Femur (tissue), 1 donor: ENCODE measurements around the gene GPR75.
"Not testable (repeated sequence)": the region's sequence is repeated elsewhere in the genome, so short reads cannot be mapped to it uniquely, and the experiment has no call there.

Experiments
- DNase-seq: peaks from one replicate; pipeline ENCODE4 v3.0.0-alpha.2; 2017

Gene GPR75

GRCh38 chr2:53851052-53851757 lies 8.6 kb downstream of the GPR75 start:
- not testable (repeated sequence) for DNase-seq

DNA sequence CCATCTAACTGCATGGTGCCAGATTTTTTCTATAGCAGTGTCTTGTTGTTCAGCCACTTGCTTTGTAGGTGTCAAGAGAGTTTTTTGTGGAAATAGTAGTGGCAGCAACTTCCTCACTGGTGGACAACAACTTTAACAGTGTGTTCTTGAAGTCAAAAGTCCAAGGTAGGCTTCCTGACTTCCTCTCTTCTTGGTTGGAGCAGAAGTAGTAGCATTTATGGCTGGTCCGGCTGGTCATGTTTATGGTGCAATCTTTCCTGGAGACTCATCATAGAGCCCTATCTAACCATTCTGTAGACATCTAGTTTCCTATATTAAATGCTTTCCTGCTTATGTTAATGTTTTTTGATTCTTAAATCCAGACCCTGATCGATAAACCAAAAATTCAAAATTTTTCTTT lies 11.7 kb downstream of the GPR75 start:
- DNase-seq: no peak

DNA sequence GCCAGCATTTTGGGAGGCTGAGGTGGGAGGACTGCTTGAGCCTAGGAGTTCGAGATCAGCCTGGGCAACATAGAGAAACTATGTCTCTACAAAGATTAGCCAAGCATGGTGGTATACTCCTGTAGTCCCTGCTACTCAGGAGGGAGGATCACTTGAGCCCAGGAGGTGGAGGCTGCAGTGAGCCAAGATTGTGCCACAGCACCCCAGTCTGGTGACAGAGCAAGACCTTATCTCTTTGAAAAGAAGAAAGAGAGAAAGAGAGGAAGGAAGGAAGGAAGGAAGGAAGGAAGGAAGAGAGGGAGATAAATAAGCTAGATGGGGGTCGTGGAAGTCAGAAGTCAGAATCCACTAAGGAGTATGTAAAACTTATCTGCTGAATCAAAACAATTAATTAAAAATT lies 16.2 kb downstream of the GPR75 start:
- no peak for DNase-seq

DNA sequence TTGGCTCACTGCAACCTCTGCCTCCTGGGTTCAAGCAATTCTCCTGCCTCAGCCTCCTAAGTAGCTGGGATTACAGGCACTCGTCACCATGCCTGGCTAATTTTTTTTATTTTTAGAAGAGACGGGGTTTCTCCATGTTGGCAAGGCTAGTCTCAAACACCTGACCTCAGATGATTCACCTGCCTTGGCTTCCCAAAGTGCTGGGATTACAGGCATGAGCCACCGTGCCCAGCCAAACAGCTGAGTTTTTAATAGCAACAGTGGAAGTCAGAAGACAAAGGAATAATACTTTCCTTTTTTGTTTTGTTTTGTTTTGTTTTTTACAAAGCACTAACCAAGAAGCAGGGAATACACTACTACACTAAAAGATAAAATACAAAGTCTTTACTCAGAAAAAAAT lies 16.9 kb downstream of the GPR75 start:
- DNase-seq: no peak

GRCh38 chr2:53841651-53842050 lies 18.1 kb downstream of the GPR75 start:
- DNase-seq: not testable (repeated sequence)

DNA sequence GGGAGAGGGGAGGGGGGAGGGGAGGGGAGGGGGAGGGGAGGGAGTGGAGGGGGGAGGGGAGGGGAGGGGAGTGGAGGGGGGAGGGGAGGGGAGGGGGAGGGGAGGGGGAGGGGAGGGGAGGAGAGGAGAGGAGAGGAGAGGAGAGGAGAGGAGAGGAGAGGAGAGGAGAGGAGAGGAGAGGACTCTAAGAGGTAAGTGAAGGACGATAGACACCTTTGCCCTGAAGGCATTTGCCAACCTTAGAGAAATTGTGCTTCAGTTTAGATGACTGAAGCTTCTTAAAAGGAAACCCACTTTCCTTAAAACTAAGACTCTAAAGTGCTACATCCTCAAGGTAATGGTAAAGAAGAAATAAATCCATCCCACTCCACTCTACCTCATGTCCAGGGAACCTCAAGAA lies 19.2 kb downstream of the GPR75 start:
- DNase-seq: no peak

DNA sequence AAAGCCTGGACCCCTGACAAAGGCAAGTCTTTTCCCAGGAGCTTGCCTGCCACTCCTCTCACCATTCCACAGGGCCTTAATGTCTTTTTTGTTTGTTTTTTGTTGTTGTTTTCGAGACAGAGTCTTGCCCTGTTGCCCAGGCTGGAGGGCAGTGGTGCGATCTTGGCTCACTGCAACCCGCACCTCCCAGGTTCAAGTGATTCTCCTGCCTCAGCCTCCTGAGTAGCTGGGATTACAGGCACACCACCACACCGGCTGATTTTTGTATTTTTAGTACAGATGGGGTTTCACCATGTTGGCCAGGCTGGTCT lies 29.8 kb downstream of the GPR75 start:
- DNase-seq: not testable (repeated sequence)

- no peak for DNase-seq
Measured at GRCh38 chr2:53829273-53829979, 30.3 kb downstream of the GPR75 start.

DNA sequence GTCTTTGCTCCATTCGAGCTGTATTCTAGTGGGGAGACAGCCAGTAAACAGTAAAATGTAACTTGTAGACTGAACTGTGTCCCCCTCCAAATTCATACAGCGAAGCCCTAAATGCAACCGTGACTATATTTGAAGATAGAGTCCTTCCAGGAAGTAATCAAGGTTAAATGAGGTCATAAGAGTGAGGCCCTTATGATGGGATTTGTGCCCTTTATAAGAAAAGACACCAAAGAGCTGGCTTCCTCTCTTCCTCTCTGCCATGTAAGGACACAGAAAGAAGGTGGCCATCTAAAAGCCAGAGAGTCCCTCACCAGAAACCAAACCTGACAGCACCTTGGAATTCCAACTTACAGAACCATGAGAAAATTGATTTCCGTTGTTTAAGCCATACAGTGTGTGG lies 31.4 kb downstream of the GPR75 start:
- DNase-seq: no peak

DNA sequence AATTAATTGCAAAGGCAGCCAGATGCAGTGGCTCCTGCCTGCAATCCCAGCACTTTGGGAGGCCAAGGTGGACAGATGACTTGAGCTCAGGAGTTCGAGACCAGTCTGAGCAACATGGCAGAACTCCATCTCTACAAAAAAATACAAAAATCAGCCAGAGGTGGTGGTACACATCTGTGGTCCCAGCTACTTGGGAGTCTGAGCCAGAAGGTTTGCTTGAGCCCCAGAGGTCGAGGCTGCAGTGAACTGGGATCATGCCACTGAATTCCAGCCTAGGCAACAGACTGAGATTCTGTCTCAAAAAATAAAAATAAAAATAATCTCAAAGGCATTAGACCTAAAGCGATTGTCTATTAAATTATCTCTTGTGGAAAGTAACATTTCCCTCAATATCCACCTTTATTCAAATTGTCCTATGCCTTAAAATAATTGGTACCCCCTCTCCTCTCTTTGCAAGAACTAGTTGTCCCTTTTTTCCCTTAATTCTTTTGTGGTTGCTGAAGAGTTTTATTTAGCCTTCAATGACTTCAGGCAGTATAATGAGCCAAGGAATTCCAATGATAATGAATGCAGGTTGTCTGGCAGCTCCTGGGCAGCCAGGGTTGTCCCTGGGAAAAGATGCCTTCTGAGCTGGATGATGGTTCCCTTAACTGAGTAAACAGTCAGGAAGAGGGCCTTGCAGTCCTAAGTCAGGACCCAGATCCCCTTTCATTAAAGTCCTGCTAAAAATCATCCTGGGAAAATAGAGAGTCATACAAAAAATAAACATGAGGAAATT lies 32.2 kb downstream of the GPR75 start:
- DNase-seq: no peak

DNA sequence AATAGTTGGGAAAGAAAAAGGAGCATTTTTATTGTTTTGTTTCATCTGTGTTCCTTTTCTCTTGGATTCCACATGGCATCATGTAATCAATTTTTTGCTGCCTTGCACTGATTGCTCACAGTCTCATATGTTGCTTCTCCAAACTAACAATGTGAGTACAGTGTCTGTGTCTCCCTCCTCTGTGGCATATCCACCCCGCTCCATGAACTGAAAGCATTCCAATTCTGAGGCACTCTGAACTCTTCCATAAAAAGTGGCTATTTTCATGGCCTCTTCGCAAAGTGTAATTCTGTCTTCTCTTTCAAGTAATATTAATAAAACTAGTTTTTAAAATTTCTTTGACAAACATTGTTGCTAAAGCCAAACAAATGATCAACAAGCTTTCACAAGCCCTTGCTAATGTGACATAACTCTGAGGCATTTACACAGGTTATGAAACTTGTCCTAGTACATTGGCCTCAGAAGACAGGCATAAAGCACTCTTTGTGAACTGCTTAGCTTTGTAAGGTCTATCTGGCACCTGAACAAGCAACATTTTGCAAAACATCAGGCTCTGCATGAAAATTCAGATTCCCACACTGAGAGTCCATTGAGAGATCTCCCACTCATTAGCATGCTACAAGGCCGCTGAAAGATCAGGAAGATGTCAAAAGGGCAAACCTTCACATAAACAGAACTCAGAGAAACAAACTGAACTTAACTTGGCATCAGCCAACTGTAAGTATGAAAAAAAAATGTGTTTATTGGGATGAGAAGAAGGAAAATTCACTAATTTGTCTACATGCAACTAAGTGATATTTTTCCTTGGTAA lies 33.0 kb downstream of the GPR75 start:
- DNase-seq: no peak

DNA sequence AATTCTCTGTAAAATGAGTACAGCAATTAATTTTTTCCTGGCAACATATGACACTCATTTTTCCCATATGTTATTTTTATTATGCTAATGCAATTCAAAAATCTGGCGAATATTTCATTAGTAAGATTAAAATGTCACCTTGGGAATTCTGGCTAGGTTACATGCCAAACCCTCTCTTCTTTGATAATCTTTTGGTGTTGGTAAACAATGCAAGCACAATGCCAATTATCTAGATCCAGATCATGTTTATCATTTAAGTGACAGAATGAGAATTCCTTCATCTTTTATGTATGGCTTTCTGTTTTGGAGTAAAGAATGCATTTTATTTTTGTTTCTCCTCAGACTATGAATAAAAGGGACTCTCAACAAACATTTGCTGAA lies 33.7 kb downstream of the GPR75 start:
- DNase-seq: no peak

GRCh38 chr2:53823639-53824038 lies 36.1 kb downstream of the GPR75 start:
- DNase-seq: not testable (repeated sequence)

DNA sequence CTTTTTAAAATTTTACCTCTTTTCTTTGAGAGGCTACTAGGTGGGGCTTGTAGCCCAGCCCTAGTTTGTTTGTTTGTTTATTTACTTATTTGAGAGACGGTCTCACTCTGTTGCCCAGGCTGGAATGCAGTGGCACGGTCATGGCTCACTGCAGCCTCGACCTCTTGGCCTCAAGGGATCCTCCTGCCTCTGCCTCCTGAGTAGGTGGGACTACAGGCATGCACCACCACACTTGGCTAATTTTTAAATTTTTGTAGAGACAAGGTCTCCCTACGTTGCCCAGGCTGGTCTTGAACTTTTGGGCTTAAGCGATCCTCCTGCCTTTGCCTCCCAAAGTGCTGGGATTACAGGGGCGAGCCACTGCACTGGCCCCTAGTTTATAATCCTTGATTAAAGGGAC lies 38.0 kb downstream of the GPR75 start:
- no peak for DNase-seq

DNA sequence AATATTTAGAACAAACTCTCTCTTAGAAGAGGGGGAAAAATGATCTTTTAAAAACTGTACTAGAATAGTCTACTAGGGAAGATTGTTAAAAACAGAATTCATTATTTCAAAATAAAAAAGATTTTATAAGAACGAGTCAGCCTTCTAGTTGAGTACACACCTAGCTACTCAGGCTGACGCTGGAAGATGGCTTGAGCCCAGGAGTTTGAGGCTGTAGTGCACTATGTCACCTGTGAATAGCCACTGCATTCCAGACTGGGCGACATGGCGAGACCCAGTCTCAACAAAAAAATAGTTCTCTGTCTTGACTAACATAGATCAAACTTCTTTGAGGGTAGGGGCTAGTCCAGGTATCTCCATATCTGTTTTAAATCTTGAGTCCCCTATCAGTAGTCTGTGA lies 39.1 kb downstream of the GPR75 start:
- DNase-seq: no peak

- no peak for DNase-seq
Measured at GRCh38 chr2:53820048-53820447, 39.7 kb downstream of the GPR75 start.

DNA sequence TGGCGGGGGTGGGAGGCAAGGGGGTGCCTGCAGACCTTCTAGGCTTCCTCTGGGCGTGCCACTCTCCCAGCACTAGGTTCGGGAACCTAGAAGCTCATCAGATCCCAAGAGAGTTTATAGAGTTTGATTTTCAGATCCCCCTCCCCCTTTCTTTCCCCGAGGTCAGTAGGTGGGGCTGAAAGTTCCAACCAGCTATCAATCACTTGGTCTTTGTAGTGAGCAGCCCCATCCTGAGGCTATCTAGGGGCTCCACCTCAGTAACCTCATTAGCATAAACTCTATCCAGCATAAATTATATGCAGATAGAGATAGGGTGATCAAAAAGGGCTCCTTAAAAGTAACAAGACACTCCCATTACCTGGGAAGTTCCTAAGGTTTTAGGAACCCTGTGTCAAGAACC lies 40.1 kb downstream of the GPR75 start:
- no peak for DNase-seq

- DNase-seq: no peak
Measured at GRCh38 chr2:53818854-53819435, 40.8 kb downstream of the GPR75 start.

- no peak for DNase-seq
Measured at GRCh38 chr2:53813151-53813550, 46.6 kb downstream of the GPR75 start.

DNA sequence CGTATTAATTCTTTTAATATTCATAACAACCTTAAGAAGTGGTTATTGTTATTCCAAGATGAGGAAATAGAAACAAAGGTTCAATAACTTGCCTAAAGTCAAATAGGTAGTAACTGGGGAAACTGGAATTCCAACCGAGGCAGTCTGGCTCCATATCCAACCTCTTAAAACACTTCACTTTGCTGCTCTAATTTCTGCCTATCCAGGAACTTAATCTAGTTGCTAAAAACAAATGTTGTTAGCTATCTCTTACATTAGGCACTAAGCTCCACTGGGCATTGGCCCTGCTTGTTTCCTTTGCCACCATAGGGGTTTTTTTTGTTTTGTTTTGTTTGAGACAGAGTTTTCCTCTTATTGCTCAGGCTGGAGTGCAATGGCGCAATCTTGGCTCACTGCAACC lies 48.2 kb downstream of the GPR75 start:
- DNase-seq: no peak
